COR-L47 (cell line): Measurements from ENCODE around the gene BCAS1.

ENCODE experiments used
- DNase-seq: peaks from one replicate; lab custom pipeline; 2025; lab: John Stamatoyannopoulos, UW

BCAS1 gene

GRCh38 chr20:54103067-54103761 lies 32.8 kb upstream of the BCAS1 start:
- peak; percentile 25 for DNase-seq

DNA sequence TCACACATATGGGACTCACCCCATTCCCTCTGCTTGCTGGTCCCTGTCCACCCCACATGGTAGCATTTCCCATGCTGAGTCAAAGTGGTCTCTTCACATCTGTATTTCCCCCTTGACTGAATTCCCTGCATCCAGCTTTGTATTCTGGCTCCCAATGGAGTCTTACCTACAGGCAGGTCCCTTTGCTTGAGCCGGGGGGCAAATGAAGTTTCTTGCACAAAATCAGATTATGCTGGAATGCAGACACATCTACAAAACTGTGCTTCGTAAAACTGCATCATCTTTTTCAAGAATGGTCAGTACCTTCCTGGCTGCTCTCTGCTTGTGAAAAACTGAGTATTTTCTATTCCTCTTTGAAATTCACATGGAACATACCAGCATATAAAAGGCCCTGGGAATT lies 32.1 kb upstream of the BCAS1 start:
- no peak for DNase-seq

- no peak for DNase-seq
Measured at GRCh38 chr20:54100563-54100962, 30.2 kb upstream of the BCAS1 start.

GRCh38 chr20:54099894-54100293 lies 29.5 kb upstream of the BCAS1 start:
- DNase-seq, result no peak

- DNase-seq, result no peak
Measured at GRCh38 chr20:54098047-54098446, 27.7 kb upstream of the BCAS1 start.

DNA sequence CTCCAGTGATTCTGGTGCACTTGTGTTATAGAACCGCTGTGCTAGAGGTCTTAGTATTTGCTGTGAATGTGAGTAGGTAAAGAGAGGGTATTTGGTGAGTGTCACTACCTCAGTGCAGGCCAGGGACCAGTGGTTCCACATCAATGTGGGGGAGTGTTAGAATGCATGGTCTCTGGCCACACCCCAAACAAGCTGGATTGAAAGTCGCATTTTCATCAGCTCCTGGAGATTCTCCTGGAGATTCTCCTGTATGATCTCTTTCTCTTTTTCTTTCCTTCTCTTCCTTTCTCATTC lies 26.8 kb upstream of the BCAS1 start:
- DNase-seq, result no peak

- DNase-seq, result no peak
Measured at GRCh38 chr20:54095824-54096223, 25.4 kb upstream of the BCAS1 start.

DNA sequence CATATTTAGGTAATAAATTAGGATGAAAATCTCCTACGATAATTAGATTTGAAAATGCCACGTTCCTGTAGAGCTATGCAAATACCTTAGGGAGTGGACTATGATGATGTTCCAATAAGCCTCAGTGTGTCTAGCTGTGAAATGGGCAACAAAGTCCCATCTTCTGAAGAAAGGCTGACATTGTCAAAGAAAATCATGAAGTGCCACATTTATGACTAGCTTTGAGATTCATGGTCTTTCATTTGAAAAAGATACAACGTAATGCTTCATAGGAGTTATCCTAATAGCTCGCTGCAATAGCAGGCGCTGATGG lies 23.8 kb upstream of the BCAS1 start:
- DNase-seq, result no peak

DNA sequence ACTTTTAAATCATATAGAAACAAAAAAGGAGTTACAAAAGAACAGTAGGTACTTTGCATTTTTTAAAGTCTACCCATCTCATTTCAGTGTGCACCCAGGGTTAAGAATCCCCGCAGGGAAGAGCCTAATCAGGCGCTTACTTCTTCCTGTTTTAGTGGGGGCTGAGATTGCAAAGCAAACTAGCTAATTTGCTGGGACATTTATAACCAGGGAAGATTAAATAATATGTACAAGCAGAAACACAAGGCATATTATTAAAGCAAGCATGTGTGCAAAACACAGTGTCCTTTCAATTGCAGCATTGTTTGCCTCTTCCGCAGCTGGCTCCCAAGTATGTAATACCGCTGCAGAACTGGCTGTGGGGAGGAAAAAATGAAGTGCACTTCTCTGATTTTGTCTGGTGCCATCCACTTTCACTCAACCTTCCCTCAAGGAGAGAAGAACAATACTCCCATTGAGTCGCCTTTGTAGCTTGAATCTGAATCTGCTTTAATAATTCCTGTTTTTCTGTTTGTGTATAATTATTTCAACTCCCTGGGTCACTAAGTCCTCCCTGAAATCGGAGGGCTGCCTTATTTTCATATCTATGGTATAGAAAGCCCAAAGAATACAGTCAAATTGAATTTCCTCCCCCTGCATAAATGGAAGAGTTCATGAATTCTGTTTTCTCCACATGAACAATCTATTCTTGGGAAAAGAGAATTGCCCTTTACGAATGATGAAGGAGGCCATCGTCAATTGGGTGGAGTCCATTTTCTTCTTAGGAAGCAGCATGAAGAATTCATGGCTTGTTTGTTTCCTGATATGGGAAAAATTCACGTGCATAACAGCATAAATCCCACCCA lies 23.3 kb upstream of the BCAS1 start:
- no peak for DNase-seq

DNA sequence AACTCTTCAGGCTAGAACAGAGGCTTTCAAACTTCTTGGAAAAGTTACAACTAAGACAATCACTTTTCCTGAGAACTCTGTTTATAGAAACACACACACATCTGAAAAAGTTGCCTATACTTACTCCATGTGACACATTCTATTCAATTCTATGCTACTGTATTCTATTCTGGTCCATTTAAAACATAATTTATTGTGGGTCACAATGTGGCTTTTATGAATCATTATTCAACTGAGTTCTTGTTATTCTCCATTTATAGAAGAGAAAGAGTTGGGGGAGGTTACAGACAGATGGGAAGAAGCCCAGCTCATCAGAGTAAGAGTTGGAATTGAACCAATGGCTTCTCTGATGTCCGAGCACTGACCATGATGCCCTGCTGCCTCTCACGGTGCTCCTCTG lies 21.6 kb upstream of the BCAS1 start:
- DNase-seq, result no peak

GRCh38 chr20:54091120-54091480 lies 20.7 kb upstream of the BCAS1 start:
- DNase-seq, result no peak

DNA sequence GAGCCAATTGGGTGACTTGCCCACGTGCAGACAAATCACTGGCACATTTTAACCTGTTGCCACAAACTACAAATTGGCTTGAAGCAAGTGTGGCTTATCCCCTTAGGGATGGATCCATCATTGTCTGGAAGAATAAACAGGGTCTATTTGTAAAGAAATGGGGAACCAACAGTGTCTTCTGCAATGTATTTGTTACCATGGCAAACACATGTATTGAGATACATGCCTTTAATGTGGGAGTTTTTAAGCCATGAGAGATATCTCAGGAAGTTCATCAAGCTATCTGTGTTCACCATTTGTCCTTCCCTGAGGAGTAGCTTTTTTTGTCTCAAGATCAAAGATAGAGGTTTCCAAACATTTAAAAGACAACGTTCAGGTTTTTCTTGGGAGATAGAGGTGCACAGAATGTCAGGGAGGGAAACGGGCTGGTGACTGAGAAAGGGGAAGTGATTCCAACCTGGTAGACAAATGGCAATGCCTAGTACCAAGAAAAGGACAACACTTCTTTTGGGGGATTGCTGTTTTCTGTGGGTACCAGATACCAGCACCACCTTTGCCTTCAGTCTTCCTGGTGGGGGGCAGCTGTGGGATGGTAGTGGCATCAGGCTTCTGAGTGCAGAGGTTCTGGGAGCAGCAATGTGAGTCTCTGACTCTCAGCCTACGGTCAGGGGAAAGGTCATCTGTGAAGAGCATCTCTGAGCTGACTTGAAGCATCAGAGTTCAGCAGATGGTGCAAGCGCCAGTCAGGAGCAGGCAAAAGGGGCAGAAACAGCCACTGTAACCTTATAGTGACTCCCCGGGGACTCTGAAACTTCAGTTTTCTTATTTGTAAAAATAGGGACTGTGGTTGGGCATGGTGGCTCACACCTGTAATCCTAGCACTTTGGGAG lies 20.1 kb upstream of the BCAS1 start:
- no peak for DNase-seq

- DNase-seq, result no peak
Measured at GRCh38 chr20:54088430-54088829, 18.0 kb upstream of the BCAS1 start.

DNA sequence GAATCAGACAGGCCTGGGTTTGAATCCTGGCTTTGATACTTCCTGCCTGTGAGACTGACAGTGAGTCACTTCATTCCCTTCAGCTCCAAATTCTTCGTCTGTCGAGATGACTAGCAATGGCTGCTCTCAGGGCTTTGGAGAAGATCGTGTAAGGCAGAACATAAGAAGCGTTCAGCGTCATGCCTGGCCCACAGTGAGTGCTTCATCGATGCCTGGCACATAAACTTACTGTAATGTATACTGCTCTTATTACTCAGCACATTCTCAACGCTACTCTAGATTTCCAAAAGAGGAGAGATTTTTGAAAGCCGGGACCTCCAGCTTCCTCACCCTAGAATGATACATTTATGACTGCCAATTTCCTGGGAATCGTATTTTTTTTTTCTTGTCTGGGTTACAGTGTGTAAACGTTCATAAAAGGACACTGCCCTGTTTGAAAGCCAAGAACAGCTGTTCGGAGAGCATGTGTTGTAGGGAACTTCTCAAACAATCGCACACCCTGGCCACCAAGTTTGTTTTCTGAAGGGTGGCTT lies 16.2 kb upstream of the BCAS1 start:
- DNase-seq, result no peak

DNA sequence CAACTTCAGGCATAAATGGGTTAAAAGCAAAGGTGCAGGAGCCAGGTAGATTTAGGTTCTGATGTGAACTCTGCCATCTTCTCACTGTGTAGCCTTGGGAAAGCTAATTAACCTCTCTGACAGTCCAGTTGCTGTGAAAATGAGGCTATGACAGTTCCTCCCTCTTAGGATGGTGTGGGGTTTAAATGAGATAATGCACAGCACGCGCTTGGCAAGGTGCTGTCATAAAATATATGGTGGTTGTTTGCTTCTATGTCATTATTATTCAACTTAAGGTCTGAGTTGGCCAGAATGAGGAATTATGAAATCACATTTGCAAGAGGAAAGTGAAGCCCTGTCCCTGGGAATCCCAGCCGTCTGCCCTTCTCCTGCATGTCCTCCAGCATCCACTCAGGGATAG lies 15.5 kb upstream of the BCAS1 start:
- no peak for DNase-seq

DNA sequence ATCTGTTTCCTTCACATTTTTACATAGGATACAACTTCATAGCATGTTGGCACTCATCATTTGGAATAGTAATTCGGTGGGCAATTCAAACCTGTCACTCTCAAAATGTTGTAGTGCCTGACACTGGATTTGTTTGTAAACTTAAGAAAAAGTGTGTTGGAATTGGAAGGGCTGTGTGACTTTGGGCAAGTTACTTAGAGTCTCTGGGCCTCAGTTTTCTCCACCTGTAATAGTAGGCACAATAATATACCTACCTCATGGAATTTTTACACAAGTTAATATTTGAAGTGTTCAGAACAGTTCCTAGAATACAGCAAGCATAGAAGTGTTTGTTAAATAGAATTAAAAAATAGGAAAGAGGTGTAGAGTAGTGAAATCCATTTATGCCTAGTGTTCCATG lies 15.0 kb upstream of the BCAS1 start:
- no peak for DNase-seq

DNA sequence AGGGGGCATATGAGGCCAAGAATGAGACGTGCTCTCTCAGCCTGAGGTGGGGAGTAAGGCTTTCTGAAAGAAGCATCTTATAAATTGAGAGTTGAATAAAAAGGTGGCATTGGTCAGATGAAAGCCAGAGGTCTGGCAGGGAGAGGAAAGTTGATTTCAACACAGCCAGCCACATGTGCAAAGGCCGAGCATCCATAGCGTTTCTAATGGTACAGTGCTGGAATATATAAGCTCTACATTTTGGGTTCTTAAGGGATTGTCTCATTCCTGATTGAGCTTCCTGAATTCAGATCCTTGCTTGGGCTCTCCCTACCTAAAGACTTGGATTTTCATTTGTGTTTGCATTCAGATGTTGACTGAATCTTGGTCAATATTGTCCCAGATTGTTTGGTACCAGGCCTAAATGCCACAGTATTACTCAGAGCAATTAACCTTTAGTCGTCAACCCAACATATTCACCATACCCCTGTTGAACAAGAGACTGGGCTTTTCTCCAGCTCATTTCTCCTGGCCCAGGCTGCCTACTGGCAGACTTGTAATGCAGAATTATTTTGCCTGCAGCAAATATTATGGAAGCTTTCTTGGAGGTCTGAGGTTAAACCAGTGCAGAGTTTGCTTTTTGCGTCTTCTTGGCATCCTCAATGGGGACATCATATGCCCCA lies 14.5 kb upstream of the BCAS1 start:
- DNase-seq, result no peak

GRCh38 chr20:54084193-54084592 lies 13.8 kb upstream of the BCAS1 start:
- no peak for DNase-seq

DNA sequence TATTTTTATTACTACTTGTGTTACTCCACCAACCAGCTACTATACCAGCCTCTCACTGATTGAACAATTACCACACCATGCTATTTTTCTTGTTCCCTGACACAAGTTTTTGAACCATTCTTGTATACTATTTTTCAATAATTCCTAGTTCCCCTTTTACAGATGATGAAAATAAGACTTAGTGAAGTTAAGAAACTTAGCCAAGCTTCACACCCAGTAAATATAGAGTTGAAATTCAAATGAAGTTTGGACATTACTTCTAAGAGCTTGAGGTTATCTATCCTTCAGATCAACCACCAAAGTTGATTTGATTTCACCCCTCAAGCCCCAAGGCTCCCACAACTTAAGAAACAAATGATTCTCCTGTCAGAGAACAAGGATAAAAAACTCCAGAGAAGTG lies 13.1 kb upstream of the BCAS1 start:
- no peak for DNase-seq

- no peak for DNase-seq
Measured at GRCh38 chr20:54082100-54082499, 11.7 kb upstream of the BCAS1 start.

DNA sequence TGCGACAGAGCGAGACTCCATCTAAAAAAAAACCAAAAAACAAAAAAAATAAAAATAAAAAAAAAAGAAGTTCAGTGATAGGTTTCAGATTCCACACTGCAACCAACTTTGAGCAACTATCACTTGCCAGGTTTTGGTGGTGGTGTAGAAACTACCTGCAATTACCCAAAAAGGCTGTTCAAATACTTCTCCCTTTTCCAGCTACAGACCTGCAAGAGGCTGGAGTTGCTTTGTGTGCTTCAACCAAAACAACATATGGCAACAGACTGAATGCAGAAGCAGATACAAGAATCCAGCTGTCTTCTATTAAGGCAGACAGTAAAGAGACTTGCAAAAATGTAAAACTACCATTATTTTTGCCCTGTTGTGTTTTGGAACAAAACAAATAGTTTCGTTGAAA lies 9.3 kb upstream of the BCAS1 start:
- DNase-seq, result no peak

GRCh38 chr20:54078296-54078984 lies 8.0 kb upstream of the BCAS1 start:
- no peak for DNase-seq
